ENCODE data around the gene FASTK. TPM values are rescaled to one million over a fixed set of nuclear protein-coding genes. Genes with fewer than 3 reads are reported as not detected.

The FASTK gene
- total RNA-seq, 4 donors from 2014 or later = 51.3 to 82.2 (median 60.8) TPM

DNA sequence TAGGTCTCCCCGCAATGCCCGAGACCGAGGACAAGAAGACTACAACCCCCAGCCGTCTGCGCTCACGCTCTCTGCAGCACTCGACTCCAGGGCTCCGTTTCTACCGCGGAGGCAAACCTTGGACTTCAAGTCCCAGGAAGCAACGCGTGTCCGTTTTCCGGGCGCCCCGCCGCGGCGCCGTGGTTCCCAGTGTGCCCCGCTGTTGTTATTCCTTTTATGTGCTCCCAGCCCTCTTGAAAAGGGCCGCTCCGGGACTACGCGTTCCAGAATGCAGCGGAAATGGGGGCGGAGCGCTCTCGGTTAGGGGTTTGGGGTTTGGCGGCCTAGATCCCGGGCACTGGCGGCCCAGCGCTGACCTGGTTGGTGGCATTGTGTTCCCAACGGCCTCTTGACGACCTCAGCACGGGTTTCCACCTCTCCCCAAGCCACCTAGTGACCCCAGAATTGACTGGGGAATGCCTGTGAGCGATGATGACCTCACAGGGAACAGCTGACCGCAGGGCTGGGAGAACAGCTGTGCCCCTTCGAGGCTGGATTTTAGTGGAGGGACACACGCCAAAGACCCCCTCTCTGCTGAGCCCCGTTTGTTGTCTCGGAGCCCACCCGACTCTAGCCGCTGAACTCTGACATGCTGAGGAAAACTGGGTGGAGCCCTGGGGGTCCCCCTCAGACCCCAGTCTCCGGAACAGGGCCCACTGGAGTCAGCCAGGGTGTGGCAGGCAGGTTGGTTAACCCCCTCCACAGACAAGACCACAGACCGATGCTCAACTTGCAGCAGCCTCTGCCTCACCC, 22.4 kb downstream of the FASTK start:
- H3K9me3 ChIP-seq = no peaks in the 10 kb centered on the region
- peak overlapping the region; percentile 55 to 89 for H3K4me3 ChIP-seq
- H3K36me3 ChIP-seq = peaks cover 0 to 21% of the 10 kb centered on the region in 2 donors
- H3K27me3 ChIP-seq = no peaks in the 10 kb centered on the region
- ATAC-seq = peak; percentile 95
- WGBS, 2 donors (ENCODE audit: low coverage in 1 of 2) = 0% methylated on average over 38 of the region's 46 CpGs; no CpG with 5 or more reads in 1 of the 2 donors
- peak; percentile 42 to 43 for TF ChIP-seq POLR2A (IDR thresholded peaks at IDR 0.05)
- TF ChIP-seq, protein P1, sequence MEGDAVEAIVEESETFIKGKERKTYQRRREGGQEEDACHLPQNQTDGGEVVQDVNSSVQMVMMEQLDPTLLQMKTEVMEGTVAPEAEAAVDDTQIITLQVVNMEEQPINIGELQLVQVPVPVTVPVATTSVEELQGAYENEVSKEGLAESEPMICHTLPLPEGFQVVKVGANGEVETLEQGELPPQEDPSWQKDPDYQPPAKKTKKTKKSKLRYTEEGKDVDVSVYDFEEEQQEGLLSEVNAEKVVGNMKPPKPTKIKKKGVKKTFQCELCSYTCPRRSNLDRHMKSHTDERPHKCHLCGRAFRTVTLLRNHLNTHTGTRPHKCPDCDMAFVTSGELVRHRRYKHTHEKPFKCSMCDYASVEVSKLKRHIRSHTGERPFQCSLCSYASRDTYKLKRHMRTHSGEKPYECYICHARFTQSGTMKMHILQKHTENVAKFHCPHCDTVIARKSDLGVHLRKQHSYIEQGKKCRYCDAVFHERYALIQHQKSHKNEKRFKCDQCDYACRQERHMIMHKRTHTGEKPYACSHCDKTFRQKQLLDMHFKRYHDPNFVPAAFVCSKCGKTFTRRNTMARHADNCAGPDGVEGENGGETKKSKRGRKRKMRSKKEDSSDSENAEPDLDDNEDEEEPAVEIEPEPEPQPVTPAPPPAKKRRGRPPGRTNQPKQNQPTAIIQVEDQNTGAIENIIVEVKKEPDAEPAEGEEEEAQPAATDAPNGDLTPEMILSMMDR (IDR thresholded peaks at IDR 0.05) = no peak
- peak; percentile 70 for TF ChIP-seq POLR2AphosphoS5 (IDR thresholded peaks at IDR 0.05)
- peaks cover 6 to 56% (median 40%) of the 10 kb centered on the region in 3 donors for H3K4me1 ChIP-seq
- H3K27ac ChIP-seq = peak overlapping the region; percentile 77 to 99 (median 90)

DNA sequence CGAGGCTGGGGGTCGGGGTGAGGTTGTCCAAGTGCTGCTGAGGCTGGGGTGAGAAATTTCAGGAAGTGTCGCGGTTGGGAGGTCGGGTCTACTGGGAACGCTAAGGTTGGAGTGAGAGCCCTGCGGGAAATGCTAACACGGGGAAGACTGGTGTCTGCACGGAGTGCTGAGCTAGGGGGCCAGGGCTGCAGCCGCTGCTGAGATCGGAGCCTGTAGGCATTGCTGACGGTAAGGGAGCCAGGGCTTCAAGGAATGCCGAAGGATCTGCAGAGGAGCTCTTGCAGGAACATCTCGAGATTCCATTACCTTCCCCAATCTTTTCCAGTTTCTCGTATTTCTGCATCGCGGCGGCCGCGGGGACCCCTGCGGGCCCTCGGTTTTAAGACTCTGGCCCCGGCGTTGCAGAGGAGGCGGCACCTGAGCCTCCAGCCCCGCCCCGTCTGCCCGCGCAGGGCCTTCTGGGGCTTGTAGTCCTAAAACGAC, 23.1 kb downstream of the FASTK start, which contains the start of gene CDK5:
Gene CDK5, minus strand, starts transcription at position 392 of the 483 bp plus-strand sequence. Its CDS starts 49 bp downstream, at position 343.
- no peak for TF ChIP-seq POLR2AphosphoS5 (IDR thresholded peaks at IDR 0.05)
- TF ChIP-seq, protein P1 (IDR thresholded peaks at IDR 0.05) = no peak
- no peak for TF ChIP-seq EP300 (IDR thresholded peaks at IDR 0.05)
- TF ChIP-seq POLR2A (IDR thresholded peaks at IDR 0.05) = no peak
- 0% methylated on average over 18 to 28 of the region's 30 CpGs for WGBS, 2 donors (ENCODE audit: low coverage in 1 of 2)
- ATAC-seq = peak; percentile 8
- Histone ChIP-seq H3K4me3 (peak within 1 kb of the TSS; percentile 55 to 89), H3K9me3 (no peaks in the 10 kb centered on the region), H3K4me1 (peaks cover 6 to 50% (median 39%) of the 10 kb centered on the region in 3 donors), H3K27ac (peak within 1 kb of the TSS; percentile 77 to 99 (median 90)), H3K36me3 (peaks cover 0 to 22% of the 10 kb centered on the region in 2 donors), H3K27me3 (no peaks in the 10 kb centered on the region)

DNA sequence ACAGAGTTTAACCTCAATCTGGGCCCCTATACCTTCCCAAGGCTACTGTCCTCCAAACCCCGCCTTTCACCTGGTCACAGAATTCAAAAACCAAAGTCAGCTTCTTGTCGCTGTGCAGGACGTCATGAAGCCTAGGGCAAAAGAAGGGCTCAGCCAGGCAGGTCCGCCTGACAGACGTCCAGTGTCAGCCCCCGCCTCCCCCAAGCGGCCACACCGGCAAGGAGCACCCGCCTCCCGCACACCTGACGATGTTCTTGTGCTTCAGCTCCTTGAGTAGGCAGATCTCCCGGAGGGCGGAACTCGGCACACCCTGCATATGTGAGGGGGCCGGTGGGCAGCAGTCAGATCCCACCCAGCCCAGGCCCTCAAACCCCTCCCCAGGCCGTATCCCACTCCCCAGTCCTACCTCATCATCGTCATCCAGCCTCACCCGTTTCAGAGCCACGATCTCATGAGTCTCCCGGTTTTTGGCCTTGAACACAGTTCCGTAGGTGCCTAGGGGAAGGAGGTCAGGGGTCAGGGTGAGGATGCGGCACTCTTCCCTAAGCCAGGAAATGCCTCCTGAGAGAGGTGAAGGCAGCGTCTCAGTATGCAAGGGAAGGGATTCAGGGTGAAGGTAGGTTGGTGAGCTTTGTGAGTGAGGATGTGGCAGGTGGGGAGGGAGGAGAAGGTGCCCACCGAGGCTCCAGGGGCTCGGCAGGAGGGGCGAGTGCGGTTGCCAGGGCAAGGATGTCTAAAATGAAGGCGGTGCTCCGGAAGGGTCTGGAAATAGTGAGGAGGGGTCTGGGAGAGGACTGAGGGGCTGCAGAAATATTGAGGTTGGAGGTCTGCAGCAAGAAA, 23.7 kb downstream of the FASTK start:
- no peak for ATAC-seq
- Histone ChIP-seq H3K9me3 (no peaks in the 10 kb centered on the region), H3K27ac (peak overlapping the region in 1 of 4 donors; percentile 95), H3K4me1 (peaks cover 6 to 43% (median 32%) of the 10 kb centered on the region in 3 donors), H3K36me3 (peaks cover 0 to 19% of the 10 kb centered on the region in 2 donors), H3K4me3 (peak overlapping the region; percentile 55 to 89), H3K27me3 (no peaks in the 10 kb centered on the region)
- no peak for TF ChIP-seq EP300 (IDR thresholded peaks at IDR 0.05)
- no peak for TF ChIP-seq POLR2A (IDR thresholded peaks at IDR 0.05)
- TF ChIP-seq, protein P1 (IDR thresholded peaks at IDR 0.05) = no peak
- no peak for TF ChIP-seq POLR2AphosphoS5 (IDR thresholded peaks at IDR 0.05)
- WGBS, 2 donors (ENCODE audit: low coverage in 1 of 2) = 0 to 23% methylated on average over 7 to 9 of the region's 29 CpGs

DNA sequence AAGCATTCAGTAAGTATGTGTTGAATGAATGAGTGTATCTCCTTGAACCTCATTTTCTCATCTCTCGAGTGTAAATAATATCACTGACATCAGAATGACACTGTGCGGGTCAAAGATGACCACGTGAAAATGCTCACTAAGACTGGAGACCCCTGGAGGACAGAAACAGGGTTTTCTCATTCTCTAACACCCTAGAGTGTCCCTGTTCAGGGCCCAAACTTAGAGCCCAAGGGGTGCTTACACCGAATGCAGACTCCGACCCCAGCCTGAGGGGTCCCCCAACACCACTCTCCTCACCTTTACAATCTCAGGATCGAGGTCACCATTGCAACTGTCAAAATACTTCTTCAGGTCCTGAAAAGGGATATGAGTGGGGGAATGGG, 24.3 kb downstream of the FASTK start:
- H3K36me3 ChIP-seq = peaks cover 0 to 22% of the 10 kb centered on the region in 2 donors
- ATAC-seq = no peak
- no CpG with 5 or more reads among the region's 6 CpGs for WGBS, 2 donors (ENCODE audit: low coverage in 1 of 2)

More for the DNA sequence above, 24.3 kb downstream of the FASTK start:
- TF ChIP-seq EP300 (IDR thresholded peaks at IDR 0.05) = no peak
- TF ChIP-seq POLR2AphosphoS5 (IDR thresholded peaks at IDR 0.05) = no peak
- no peak for TF ChIP-seq POLR2A (IDR thresholded peaks at IDR 0.05)
- TF ChIP-seq, protein P1 (IDR thresholded peaks at IDR 0.05) = no peak
- peaks cover 5 to 42% (median 29%) of the 10 kb centered on the region in 3 donors for H3K4me1 ChIP-seq
- H3K9me3 ChIP-seq = no peaks in the 10 kb centered on the region
- no peaks in the 10 kb centered on the region for H3K27me3 ChIP-seq
- no peak overlapping the region for H3K27ac ChIP-seq
- no peak overlapping the region for H3K4me3 ChIP-seq
